ENCODE results near the gene CLIC4.
"Not testable (repeated sequence)": the region's sequence is repeated elsewhere in the genome, so short reads cannot be mapped to it uniquely, and the experiment has no call there.

Gene CLIC4

DNA sequence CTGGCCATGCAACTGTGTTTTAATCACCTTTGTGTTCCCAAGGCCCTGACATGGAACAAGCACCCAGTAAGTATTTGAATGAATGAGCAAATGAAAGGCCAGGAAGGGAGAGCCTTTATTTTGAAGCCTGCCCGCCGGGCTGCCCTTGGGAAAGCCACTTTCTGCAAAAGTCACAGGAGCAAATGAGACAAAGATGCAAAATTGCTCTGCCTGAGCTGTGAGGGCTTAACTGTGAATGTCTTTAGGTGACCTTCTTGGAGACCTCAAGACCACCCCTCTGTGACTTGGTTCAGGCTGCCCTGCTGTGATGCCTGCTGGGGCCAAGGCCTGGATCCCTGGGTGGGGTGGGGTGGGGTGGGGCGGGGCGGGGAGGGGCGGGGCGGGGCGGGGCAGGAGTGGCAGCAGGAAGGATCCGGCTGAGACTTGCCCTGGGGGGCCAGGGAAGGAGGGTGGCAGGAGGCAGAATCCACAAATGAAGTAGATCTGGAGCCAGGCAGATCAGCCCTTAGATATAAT lies 130.8 kb downstream of the CLIC4 start:
- DNase-seq (ENCODE audit: low spot score): no peak

GRCh38 chr1:24878045-24878444 lies 132.8 kb downstream of the CLIC4 start:
- DNase-seq (ENCODE audit: low spot score): no peak

DNA sequence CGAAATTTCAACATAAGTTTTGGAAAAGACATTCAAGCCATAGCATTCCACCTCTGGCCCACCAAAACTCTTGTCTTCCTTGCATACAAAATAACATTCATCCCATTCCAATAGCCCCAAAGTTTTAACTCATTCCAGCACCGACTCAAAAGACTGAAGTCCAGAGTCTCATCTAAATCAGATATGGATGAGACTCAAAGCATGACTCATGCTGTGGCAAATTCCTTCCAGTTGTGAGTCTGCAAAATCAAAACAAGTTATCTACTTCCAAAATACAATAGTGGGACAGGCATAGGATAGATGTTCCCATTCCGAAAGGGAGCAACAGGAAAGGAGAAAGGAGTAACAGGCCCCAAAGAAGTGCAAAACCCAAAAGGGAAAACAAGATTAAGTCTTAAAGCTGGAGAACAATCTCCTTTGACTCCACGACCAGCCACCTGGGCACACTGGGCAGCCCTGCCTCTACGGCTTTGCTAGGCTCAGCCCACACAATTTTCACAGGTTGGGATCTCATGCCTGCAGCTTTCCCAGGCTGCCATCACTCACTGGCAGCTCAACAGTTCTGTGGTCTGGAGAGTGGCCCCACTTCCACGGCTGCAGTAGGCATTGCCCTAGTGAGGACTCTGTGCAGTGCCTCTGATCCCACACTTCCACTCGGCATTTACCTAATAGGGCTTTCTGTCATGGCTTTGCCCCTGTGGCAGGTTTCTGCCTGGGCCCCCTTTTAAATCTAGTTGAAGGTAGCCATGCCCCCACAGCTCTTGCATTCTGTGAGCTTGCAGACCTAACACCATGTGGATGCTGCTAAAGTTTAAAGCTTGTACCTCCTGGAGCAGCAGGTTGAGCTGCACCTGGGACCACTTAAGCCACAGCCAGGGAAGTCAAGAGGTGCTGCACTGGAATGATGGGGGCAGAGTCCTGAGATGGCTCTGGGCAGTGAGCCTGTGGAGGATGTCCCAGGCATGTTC lies 133.8 kb downstream of the CLIC4 start:
- no peak for DNase-seq (ENCODE audit: low spot score)

DNA sequence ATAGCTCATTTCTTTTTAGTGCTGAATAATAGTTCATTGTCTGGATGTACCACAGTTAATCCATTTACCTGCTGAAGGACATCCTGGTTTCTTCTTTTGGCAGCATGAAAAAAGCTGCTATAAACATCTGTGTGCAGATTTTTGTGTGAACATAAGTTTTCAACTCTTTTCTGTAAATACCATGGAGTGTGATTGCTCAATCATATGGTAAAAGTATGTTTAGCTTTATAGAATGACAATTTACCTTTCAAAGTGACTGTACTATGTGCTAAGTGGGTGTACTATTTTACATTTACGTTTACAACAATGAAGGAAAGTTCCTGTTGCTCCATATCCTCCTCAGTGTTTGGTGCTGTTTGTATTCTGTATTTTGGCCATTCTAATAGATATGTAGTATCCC lies 135.8 kb downstream of the CLIC4 start:
- DNase-seq (ENCODE audit: low spot score): no peak

DNA sequence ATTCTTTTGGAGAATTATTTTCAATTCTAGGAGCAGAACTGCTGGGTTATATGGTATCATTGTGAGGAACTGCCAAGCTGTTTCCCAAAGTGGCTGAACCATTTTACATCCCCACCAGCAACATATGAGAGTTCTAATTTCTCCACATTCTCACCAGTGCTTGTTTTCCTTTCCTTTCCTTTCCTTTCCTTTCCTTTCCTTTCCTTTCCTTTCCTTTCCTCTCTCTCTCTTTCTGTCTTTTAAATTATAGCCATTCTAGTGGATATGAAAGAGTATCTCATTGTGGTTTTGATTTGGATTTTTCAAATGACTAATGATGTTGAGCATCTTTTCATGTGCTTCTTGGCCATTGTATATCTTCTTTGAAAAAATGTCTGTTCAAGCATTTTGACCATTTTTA lies 139.5 kb downstream of the CLIC4 start:
- DNase-seq (ENCODE audit: low spot score): no peak

- DNase-seq (ENCODE audit: low spot score): no peak
These were observed 141.0 kb downstream of the CLIC4 start for GRCh38 chr1:24886241-24886640.

DNA sequence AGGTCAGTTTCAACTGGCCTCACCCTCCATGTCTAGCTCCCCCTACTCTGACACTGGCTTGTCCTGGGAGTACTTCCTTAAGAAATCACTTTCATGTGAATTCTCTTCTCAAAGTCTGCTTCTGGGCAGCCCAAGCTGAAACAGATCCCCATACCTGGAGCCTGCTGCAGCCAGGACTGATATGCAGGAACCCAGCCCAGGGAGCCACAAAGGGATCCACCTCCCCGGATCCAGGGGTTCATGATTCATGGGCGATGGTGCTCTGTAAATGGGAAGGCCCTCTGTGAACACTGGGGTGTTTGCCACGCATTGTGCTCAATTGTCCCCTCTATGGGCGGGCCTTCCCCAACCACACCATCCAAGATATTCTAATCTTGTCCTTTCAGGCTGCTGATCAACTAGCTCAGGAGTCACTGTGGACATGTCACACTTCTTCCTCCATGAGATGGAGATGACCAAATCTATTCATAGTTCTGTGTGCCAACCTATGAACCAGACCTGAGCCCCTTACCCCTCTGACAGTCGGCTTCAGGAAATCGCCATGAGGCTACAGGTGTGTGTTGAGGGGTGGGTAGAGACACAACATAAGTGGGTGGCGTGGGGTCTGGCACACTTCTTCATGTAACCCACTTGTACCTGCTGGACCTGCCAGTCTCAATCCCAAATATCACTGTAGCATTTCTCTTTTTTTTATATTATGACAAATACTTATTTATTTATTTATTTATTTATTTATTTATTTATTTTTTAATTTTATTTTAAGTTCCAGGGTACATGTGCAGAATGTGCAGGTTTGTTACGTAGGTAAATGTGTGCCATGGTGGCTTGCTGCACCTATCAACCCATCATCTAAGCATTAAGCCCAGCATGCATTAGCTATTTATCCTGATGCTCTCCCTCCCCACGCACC lies 143.1 kb downstream of the CLIC4 start:
- no peak for DNase-seq (ENCODE audit: low spot score)

- peak; percentile 18 for DNase-seq (ENCODE audit: low spot score)
These were observed 143.9 kb downstream of the CLIC4 start for GRCh38 chr1:24888971-24889676.

DNA sequence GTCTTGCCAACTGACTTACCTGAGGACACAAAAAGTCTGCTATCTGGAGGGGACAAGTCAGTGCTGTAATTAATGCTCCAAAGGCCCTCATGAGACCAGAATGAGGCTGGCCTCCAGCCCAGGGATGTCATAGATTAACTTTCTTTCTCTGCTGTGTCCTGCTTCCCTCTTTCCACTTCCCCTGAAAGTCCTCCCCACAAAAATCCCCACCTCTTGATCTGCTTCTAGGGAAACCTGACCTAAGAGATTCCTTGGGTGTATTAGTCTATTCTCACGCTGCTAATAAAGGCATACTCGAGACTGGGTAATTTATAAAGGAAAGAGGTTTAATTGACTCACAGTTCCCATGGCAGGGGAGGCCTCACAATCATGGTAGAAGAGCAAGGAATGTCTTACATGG lies 145.6 kb downstream of the CLIC4 start:
- DNase-seq (ENCODE audit: low spot score): no peak

DNA sequence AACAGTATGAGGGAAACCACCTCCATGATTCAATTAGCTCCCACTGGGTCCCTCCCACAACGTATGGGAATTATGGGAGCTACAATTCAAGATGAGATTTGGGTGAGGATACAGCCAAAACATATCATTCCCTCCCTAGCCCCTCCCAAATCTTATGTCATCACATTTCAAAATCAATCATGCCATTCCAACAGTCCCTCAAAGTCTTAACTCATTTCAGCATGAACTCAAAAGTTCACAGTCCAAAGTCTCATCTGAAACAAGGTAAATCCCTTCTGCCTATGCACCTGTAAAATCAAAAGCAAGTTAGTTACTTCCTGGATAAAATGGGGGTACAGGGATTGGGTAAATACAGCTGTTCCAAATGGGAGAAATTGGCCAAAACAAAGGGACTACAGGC lies 146.1 kb downstream of the CLIC4 start:
- DNase-seq (ENCODE audit: low spot score): not testable (repeated sequence)

DNA sequence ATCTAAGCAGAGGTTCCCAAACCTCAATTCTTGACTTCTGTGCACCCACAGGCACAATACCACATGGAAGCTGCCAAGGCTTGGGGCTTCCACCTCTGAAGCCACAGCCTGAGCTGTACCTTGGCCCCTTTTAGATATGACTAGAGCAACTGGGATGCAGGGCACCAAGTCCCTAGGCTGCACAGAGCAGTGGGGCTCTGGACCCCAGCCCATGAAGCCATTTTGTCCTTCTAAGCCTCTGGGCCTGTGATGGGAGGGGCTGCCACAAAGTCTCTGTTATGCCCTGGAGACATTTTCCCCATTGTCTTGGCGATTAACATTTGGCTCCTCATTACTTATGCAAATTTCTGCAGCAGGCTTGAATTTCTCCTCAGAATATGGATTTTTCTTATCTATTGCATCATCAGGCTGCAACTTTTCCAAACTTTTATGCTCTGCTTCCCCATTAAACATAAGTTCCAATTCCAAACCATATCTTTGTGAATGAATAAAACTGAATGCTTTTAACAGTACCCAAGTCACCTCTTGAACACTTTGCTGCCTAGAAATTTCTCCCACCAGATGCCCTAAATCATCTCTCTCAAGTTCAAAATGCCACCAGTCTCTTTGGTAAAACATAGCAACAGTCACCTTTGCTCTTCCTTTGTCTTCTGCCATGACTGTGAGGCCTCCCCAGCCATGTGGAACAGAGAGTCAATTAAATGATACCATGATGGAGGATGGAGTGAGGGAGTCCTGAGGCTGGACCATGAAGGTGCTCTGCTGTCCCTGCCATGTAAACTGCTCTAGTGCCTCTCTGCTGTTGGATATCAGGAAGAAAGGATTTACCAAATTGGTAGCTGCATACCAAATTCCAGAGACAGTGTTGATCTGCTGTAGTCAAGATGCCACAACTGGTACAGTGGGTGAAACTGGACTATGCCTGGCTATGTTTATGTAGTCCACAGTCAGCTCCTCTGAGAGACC lies 147.2 kb downstream of the CLIC4 start:
- DNase-seq (ENCODE audit: low spot score): no peak

DNA sequence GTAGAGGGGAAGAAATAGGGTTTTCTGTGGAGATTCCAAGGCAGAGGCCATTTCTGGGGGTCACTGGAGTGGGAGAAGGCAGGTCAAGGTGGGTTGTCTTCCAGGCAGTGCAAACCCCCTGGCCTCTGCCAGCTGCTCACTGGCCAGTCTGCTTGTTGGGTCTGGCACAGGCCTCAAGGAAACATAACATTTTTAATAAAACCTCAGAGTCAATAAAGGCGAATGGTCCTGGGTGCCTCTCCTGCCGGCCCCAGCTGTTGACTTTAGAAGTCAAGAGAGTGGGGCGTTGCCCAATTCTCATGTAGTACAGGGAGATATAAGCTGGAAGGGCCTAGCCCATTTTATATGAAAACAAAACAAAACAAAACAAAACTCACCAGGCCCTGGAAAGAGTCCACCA lies 148.2 kb downstream of the CLIC4 start:
- DNase-seq (ENCODE audit: low spot score): no peak

Measured in kidney tubule cell (primary cell).